ENCODE results near the gene SAFB2.

The SAFB2 gene

GRCh38 chr19:5579697-5580096 lies 42.9 kb downstream of the SAFB2 start:
- DNase-seq (ENCODE audit: low spot score) = no peak

- no peak for DNase-seq (ENCODE audit: low spot score)
Observed at GRCh38 chr19:5579286-5579685, 43.3 kb downstream of the SAFB2 start.

- DNase-seq (ENCODE audit: low spot score) = peak; percentile 57
Observed at GRCh38 chr19:5578097-5578846, 44.3 kb downstream of the SAFB2 start.

GRCh38 chr19:5575590-5575989 lies 47.0 kb downstream of the SAFB2 start:
- DNase-seq (ENCODE audit: low spot score) = no peak

- no peak for DNase-seq (ENCODE audit: low spot score)
Observed at GRCh38 chr19:5572556-5573286, 49.9 kb downstream of the SAFB2 start.

- no peak for DNase-seq (ENCODE audit: low spot score)
Observed at GRCh38 chr19:5571777-5572176, 50.8 kb downstream of the SAFB2 start.

- no peak for DNase-seq (ENCODE audit: low spot score)
Observed at GRCh38 chr19:5567970-5568407, 54.6 kb downstream of the SAFB2 start.

GRCh38 chr19:5567360-5567969 lies 55.1 kb downstream of the SAFB2 start, which contains the start of gene TINCR:
Gene TINCR (minus strand): TSS chr19:5567953.
- no peak for DNase-seq (ENCODE audit: low spot score)

GRCh38 chr19:5564930-5565329 lies 57.6 kb downstream of the SAFB2 start:
- no peak for DNase-seq (ENCODE audit: low spot score)

GRCh38 chr19:5563935-5564612 lies 58.5 kb downstream of the SAFB2 start:
- no peak for DNase-seq (ENCODE audit: low spot score)

GRCh38 chr19:5563008-5563431 lies 59.6 kb downstream of the SAFB2 start:
- DNase-seq (ENCODE audit: low spot score) = no peak

- no peak for DNase-seq (ENCODE audit: low spot score)
Observed at GRCh38 chr19:5562280-5562679, 60.3 kb downstream of the SAFB2 start.

GRCh38 chr19:5561559-5561958 lies 61.0 kb downstream of the SAFB2 start:
- no peak for DNase-seq (ENCODE audit: low spot score)

GRCh38 chr19:5560156-5560555 lies 62.4 kb downstream of the SAFB2 start:
- DNase-seq (ENCODE audit: low spot score) = no peak

GRCh38 chr19:5559804-5560133 lies 62.8 kb downstream of the SAFB2 start:
- no peak for DNase-seq (ENCODE audit: low spot score)

GRCh38 chr19:5558101-5558621 lies 64.4 kb downstream of the SAFB2 start:
- DNase-seq (ENCODE audit: low spot score) = no peak

- DNase-seq (ENCODE audit: low spot score) = no peak
Observed at GRCh38 chr19:5557691-5558090, 64.9 kb downstream of the SAFB2 start.

GRCh38 chr19:5554828-5555227 lies 67.7 kb downstream of the SAFB2 start:
- DNase-seq (ENCODE audit: low spot score) = no peak

GRCh38 chr19:5553892-5554291 lies 68.7 kb downstream of the SAFB2 start:
- peak; percentile 34 for DNase-seq (ENCODE audit: low spot score)

GRCh38 chr19:5547881-5548280 lies 74.7 kb downstream of the SAFB2 start:
- DNase-seq (ENCODE audit: low spot score) = peak; percentile 81

GRCh38 chr19:5545984-5546383 lies 76.6 kb downstream of the SAFB2 start:
- DNase-seq (ENCODE audit: low spot score) = no peak

- no peak for DNase-seq (ENCODE audit: low spot score)
Observed at GRCh38 chr19:5545051-5545450, 77.5 kb downstream of the SAFB2 start.

All from SK-N-DZ (cell line).